Fibroblast of skin of left quadriceps (primary cell): Measurements from ENCODE around the gene C19orf44.
"Not testable (repeated sequence)": the region's sequence is repeated elsewhere in the genome, so short reads cannot be mapped to it uniquely, and the experiment has no call there.

Experiments
- DNase-seq, 2 experiments: peaks; one replicate each; pipeline ENCODE4 v3.0.0-alpha.2; 2013; ENCODE audit warnings: low read depth in 2 of 2

C19orf44 gene

DNA sequence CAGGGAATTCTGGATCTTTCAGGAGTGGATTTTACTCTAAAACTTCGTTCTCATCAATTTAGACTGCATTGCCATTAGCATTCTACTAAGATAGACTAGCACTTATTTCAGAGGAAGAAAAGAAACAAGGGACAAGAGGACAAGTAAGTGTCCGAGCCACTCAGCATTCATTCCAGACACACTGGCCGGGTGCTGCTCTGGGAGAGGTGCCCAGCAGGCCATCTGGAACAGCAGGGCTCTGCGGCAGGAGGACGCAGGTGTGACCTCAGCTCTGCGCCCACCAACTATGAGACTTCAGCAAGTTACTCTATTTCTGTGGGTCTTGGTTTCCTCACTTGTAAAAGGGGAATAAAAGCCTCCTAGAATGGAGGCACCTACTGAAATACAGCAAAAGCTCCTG, 28.6 kb upstream of the C19orf44 start:
- no peak for DNase-seq

DNA sequence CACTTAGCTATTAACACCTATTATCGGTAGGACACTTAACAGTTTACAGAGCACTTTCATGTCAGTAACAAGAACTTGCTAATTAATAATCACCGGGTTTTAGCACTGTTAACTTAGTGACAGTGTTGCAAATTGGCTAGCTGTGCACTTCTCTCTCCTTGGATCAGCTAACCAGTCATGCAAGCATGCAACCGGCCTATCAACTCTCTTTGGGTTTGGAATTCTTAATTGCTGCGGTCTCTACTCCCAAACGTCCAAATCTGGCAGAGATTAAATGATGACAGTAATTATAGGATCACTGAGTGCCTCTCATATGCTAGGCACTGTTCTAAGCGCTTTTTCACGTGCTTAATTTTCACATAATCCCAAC, 25.7 kb upstream of the C19orf44 start:
- no peak for DNase-seq

DNA sequence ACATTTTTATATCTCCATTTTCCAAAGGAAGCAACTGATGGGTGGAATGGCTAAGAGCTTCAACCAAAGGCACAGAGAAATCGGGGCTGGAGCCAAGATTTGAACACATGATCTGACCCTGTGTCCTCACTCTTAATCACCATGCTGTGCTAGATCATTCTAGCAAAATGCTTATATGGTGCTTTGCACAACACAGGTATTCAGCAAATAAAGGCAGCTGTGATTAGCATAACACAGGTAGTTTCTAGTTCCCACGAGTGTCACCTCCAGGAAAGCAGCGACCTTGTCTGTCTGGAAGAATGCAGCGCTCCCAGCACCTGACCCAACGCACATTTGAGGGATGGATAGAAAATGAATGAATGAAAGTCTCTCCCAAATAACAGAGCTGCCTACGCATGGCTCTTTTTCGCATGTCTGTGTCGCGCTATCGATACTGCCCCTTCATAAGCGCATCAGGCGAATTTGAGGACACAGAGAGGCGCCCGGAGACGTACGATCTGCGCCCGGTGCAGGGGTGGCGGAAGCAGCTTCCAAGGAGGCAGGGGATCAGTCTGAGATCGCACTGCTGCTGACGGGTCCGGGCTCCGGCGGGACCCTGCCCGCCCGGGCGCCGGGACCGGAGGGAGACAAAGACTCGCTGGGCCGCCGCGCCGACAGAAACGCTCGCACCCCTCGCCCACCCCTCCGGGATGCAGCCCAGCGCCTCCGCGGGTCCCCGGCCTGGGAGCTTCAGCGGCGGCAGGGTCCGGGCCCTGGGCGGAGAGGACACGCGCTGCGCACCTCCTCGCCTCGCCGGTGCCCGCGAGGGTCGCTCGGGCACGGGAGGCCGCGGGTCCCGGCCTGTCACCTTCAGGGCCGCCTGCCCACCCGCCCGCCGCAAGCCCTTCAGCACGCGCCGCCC, 25.0 kb upstream of the C19orf44 start:
- no peak for DNase-seq

- not testable (repeated sequence) for DNase-seq
These were observed 23.7 kb upstream of the C19orf44 start for GRCh38 chr19:16472559-16472899.

GRCh38 chr19:16472992-16473391, 23.2 kb upstream of the C19orf44 start:
- no peak for DNase-seq

DNA sequence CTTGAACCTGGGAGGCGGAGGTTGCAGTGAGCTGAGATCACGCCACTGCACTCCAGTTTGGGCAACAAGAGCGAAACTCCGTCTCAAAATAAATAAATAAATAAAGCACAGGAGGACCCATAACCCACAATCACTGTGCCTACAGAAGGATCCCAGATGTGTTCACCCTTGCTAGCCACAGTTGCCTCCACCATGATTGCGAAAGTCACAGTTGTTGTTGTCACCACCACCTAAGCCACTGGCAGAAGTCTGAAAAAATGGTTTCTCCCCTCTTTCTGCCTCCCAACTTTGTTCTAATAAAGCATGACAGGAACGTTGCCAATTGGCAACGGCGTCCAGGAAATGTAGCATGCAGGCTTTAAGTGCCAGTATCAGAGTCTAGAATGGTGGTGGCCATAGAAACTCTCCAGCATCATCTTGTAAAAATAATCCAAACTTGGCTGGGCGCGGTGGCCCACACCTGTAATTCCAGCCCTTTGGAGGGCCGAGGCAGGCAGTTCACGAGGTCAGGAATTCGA, 22.3 kb upstream of the C19orf44 start:
- no peak for DNase-seq

DNA sequence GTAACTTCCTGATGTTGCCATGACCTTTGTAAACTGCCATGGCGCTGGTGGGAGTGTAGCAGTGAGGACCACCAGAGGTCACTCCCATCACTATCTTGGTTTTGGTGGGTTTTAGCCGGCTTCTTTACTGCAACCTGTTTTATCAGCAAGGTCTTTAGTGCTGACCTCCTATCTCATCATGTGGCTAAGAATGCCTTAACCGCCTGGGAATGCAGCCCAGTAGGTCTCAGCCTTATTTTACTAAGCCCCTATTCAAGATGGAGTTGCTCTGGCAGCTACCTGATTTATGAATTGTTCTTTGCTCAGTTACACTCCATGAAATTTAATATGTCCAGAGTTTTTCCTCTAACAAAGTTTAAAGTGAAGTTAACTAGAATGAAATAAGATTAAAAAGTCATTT, 19.8 kb upstream of the C19orf44 start:
- no peak for DNase-seq

DNA sequence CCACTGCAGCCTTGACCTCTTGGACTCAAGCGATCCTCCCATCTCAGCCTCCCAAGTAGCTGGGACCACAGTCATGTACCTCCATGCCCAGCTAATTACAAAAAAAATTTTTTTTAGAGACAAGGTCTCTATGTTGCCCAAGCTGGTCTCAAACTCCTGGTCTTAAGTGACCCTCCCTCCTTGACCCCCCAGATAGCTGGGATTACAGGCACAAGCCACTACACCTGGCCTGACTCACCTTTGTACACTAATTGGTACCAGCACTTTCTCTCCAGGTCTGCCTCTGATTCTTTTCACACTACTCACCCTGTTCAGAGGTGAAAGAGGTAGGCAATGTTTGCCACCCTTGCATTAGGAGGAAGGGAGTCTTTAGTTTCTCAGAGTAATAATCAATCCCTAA, 18.9 kb upstream of the C19orf44 start:
- no peak for DNase-seq

DNA sequence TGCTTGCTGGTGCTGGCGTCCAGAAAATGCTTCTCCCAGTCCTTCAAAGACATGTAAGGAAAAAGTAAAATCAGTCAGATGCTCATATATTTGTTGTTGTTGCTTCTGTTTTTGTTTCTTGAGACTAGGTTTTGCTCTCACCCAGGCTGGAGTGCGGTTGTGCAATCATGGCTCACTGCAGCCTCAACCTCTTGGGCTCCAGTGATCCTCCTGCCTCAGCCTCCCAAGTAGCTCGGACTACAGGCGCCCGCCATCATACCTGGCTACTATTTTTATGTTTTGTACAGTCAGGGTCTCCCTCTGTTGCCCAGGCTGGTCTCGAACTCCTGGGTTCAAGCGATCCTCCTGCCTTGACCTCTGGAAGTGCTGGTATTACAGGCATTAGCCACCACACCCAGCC, 13.4 kb upstream of the C19orf44 start:
- no peak for DNase-seq

- not testable (repeated sequence) for DNase-seq
These were observed 9.7 kb upstream of the C19orf44 start for GRCh38 chr19:16486476-16486875.

DNA sequence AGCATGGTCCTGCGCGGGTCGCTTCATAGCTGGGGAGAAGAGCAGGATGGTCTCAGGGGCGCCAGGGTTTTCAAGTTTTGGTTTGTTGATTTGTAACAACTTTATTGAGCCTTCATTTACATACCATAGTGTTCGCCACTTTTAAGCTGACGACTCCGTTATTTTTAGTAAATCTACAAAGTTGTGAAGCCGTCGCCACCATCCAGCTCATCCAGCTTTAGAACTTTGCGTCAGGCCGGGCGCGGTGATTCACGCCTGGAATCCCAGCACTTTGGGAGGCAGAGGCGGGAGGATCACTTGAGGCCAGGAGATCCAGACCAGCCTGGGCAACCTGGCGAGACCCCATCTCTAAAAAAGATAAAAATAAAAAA, 404 bp downstream of the C19orf44 start:
- DNase-seq = peak; percentile 10 to 20

DNA sequence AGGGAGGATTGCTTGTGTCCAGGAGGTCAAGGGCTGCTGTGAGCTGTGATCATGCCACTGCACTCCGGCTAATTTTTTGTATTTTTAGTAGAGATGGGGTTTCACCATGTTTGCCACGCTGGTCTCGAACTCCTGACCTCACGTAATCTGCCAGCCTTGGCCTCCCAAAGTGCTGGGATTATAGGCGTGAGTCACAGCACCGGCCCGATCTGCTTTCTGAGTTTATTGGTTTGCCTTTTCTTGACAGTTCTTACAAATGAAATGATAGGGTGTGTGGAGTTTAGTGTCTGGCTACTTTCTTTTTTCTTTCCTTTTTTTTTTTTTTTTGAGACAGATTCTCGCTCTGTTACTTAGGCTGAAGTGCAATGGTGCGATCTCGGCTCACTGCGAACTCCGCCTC, 848 bp downstream of the C19orf44 start:
- DNase-seq = no peak

GRCh38 chr19:16497837-16498236, 1.6 kb downstream of the C19orf44 start:
- no peak for DNase-seq

DNA sequence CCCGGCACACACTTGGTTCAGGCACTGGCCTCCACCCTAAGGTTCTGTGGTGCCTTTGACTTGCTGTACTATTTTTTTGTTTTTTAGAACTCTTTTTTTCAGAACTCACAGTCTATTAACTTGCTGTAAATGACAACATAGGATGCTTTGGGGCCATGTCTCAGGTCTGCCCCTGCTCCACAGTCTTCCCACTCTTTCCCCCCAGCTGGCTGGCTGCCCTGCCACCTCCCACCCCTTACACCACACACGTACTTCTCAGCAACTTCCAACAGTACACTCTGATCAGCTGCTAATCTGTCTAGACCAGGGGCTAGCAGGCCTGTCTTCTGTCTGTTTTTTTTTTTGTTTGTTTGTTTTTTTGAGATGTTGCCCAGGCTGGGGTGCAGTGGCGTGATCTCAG, 8.1 kb downstream of the C19orf44 start:
- no peak for DNase-seq

- not testable (repeated sequence) for DNase-seq
These were observed 10.0 kb downstream of the C19orf44 start for GRCh38 chr19:16506161-16506560.

DNA sequence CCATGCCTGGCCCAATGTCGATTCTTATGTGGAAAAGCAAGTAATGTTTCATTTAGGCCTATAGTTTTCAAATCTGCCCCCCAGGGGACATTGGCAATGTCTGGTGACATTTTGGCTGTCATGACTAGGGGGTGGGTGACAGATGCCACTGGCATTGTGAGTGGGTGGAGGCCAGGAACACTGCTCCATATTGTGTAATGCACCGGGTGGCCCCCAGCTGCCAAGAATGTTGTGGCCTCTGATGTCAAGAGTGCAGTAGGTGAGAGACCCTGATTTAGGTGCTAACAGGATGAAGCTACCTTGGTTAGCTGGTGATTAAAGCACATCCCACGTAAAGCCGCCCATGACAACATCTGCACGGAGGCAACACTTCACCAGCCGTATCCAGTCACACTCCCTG, 10.8 kb downstream of the C19orf44 start:
- no peak for DNase-seq

- DNase-seq = no peak
These were observed 12.4 kb downstream of the C19orf44 start for GRCh38 chr19:16508546-16508945.

GRCh38 chr19:16509141-16510061, 13.2 kb downstream of the C19orf44 start:
- DNase-seq = no peak

DNA sequence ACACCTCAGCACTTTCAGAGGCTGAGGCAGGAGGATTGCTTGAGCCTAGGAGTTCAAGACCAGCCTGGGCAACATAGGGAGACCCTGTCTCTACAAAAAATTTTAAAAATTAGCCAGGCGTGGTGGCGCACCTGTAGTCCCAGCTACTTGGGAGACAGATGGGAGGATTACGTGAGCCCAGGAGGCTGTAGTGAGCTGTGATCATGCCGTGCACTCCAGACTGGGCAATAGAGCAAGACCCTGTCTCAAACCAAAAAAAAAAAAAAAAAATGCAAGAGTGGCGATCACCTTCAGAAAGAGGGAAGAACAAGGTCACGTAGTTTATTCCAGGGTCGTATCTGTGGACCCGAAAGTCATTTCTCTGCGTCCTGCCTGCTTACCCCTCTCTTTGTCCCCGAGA, 16.4 kb downstream of the C19orf44 start:
- DNase-seq = not testable (repeated sequence)

GRCh38 chr19:16514383-16515019, 18.3 kb downstream of the C19orf44 start:
- DNase-seq = no peak

- DNase-seq = no peak
These were observed 20.2 kb downstream of the C19orf44 start for GRCh38 chr19:16516381-16516780.

DNA sequence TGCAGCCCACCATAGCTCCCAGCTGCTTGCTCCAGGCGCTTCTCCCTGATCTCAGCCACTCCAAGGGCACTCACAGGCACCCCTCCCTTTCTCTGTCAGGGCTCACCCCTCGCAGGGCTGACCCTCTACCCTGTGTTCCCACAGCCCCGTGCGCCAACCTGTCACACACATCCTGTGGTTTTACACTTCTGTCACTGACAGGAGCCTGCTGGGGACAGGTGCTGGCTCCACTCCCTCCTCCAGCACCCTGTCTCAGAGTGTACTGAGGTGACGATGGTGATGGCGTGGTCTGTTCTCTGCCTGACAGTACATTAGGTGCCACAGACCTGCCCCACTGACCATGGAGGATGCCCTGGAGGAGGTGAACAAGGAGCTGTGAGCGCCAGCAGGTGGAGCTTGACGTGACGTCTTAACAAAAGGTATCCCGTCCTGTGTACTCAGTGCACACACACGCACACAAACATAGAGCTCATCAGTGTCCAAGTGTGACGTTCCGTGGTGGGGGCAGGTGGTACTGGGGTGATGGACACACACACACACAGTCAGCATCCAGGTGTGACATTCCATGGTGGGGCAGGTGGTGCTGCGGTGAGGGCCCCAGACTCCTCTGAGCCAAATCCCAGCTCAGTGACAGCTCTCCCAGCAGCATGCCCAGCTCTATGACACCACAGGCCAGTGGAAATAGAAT, 20.9 kb downstream of the C19orf44 start:
- DNase-seq = no peak
